ENCODE measurements around the gene KLHL3.

KLHL3 gene

GRCh38 chr5:137751869-137752491 lies 16.1 kb upstream of the KLHL3 start:
- POLR2A ChIA-PET = interaction anchor here (0.7 kb wide), 1 partner anchor 27 kb away, joined by 3 read pairs; no protein-coding TSS in a partner anchor
- CTCF ChIA-PET = interaction anchor here (0.5 to 2.0 kb wide), 13 partner anchors 10 to 1799 kb away, joined by 3 to 24 read pairs (median 3); partner anchors contain the start of gene KLHL3
- H3K4me3 ChIP-seq (ENCODE audit: low read depth, low read length) = peak overlapping the region; percentile 72
- peaks cover 0 to 26% of the 10 kb centered on the region in 2 experiments; a peak in 1 of 3 replicates for H3K36me3 ChIP-seq (ENCODE audit: control insufficient read depth in 2 of 2, insufficient read depth in 1 of 2, low read length in 2 of 2)
- H3K9me3 ChIP-seq (ENCODE audit: control insufficient read depth, insufficient read depth, low read depth, low read length) = no peaks in the 10 kb centered on the region
- 0 out of 2 replicates have a peak overlapping the region, but pooled peaks have one; percentile 19 for H3K27ac ChIP-seq (ENCODE audit: extremely low read depth, low read depth, low read length)
- H3K4me1 ChIP-seq (ENCODE audit: control insufficient read depth, insufficient read depth, low read length) = no peaks in the 10 kb centered on the region
- TF ChIP-seq FEZF1 (tag by site-specific recombination; IDR thresholded peaks at IDR 0.05) = peak; percentile 54; the same call in 1 of the 2 replicates
- no peak for TF ChIP-seq ZNF658 (tag by site-specific recombination; IDR thresholded peaks at IDR 0.05)
- no peak for TF ChIP-seq GFI1B (tag by site-specific recombination; IDR thresholded peaks at IDR 0.05)
- no peak for TF ChIP-seq ZNF596 (tag by site-specific recombination; IDR thresholded peaks at IDR 0.05)
- no peak for TF ChIP-seq ZNF292 (tag by site-specific recombination; IDR thresholded peaks at IDR 0.05; ENCODE audit: borderline replicate concordance, low read depth)
- TF ChIP-seq ZNF510 (tag by site-specific recombination; IDR thresholded peaks at IDR 0.05; ENCODE audit: insufficient replicate concordance) = no peak
- TF ChIP-seq ZNF350 (tag by site-specific recombination; IDR thresholded peaks at IDR 0.05) = no peak
- TF ChIP-seq GLIS1 (tag by site-specific recombination; IDR thresholded peaks at IDR 0.05) = no peak
- no peak for TF ChIP-seq SCRT1 (tag by site-specific recombination; IDR thresholded peaks at IDR 0.05; ENCODE audit: borderline replicate concordance)
- peak; percentile 84; the same call in 1 of the 2 replicates for TF ChIP-seq ZNF2 (tag by site-specific recombination; IDR thresholded peaks at IDR 0.05)
- TF ChIP-seq ZNF18 (tag by site-specific recombination; IDR thresholded peaks at IDR 0.05) = no peak
- no peak for TF ChIP-seq ZNF76 (tag by site-specific recombination; IDR thresholded peaks at IDR 0.05; ENCODE audit: borderline replicate concordance, low read depth)
- no peak for TF ChIP-seq ZNF138 (tag by site-specific recombination; IDR thresholded peaks at IDR 0.05; ENCODE audit: borderline replicate concordance)
- no peak for TF ChIP-seq ZNF837 (tag by site-specific recombination; IDR thresholded peaks at IDR 0.05)
- TF ChIP-seq ZNF548 (tag by site-specific recombination; IDR thresholded peaks at IDR 0.05) = no peak
- TF ChIP-seq YY1 (tag by site-specific recombination; IDR thresholded peaks at IDR 0.05) = no peak
- no peak for TF ChIP-seq PRDM4 (tag by site-specific recombination; IDR thresholded peaks at IDR 0.05)
- TF ChIP-seq ZBTB17 (tag by site-specific recombination; IDR thresholded peaks at IDR 0.05) = peak; percentile 40; the same call in 1 of the 2 replicates
- peak; percentile 63; the same call in 1 of the 2 replicates for TF ChIP-seq ZNF324 (tag by site-specific recombination; IDR thresholded peaks at IDR 0.05)
- TF ChIP-seq ZNF449 (tag by site-specific recombination; IDR thresholded peaks at IDR 0.05) = no peak; the same call in 1 of the 2 replicates
- TF ChIP-seq CTCF (tag by site-specific recombination; IDR thresholded peaks at IDR 0.05) = 0 out of 2 replicates have a peak, but pooled peaks have one; percentile 45
- no peak for TF ChIP-seq ZBTB10 (tag by site-specific recombination; IDR thresholded peaks at IDR 0.05)
- 0 out of 2 replicates have a peak, but pooled peaks have one; percentile 47 for TF ChIP-seq ZSCAN30 (tag by site-specific recombination; IDR thresholded peaks at IDR 0.05)
- TF ChIP-seq ZBTB44 (tag by site-specific recombination; IDR thresholded peaks at IDR 0.05) = no peak
